LNCaP clone FGC (cell line): ENCODE data around the gene NRCAM.

Source experiments
- DNase-seq: peaks from one replicate; pipeline ENCODE4 v3.0.0-alpha.2; 2011; ENCODE audit warnings: low read depth
- H3K4me3 ChIP-seq: 2 replicates; pipeline ENCODE4 v1.5.1; 2011; ENCODE audit warnings: mild to moderate bottlenecking, low read depth, low read length, control low read depth
- TF ChIP-seq, protein P1 (sequence below): IDR thresholded peaks from 2 replicates; pipeline ENCODE4 v1.5.1; 2012; ENCODE audit warnings: mild to moderate bottlenecking; ENCODE audit not compliant: control insufficient read depth, insufficient read depth; ENCODE audit errors: extremely low read depth

Gene NRCAM

DNA sequence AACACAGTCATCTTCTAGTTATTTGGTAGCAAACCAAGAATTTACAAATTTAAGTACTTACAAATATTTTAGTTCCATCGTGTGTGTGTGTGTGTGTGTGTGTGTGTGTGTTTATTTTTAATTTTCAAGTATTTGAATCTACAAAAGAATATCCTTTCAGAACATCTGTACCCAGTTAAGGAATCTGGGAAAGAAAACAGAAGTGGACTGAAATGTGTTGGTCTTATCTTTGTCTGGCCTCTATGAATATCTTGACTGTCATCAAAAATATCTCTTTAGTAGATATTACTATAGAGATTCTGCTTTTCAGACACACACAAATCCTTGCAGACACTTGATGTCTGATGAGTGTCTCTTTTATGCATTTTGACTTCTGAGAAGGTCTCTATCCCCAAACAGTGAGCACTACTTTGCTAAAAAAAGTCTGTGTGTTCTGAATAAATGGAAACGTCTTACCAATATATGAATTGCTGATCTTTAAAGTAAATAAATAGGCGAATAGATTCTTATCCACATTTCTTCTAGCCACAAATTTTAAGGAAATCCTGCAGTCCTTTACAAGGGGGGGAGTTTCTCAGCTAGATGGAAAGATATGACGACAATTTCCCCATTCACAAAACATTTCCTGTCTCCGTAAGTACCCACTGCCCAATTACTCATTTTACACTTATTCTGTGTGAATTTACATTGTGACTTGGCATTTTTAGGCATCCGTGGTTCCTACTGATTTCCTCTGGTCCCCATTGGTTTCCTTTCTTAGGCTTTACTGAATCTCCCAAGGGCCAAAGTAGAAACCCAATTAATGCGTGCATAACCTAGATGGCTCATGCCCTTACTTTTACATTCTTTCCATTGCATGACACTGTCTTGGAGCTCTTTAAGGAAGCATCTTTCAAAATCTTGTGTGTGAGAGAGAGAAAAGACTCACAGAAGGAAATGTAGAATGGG lies 36.0 kb downstream of the NRCAM start:
- TF ChIP-seq, protein P1, sequence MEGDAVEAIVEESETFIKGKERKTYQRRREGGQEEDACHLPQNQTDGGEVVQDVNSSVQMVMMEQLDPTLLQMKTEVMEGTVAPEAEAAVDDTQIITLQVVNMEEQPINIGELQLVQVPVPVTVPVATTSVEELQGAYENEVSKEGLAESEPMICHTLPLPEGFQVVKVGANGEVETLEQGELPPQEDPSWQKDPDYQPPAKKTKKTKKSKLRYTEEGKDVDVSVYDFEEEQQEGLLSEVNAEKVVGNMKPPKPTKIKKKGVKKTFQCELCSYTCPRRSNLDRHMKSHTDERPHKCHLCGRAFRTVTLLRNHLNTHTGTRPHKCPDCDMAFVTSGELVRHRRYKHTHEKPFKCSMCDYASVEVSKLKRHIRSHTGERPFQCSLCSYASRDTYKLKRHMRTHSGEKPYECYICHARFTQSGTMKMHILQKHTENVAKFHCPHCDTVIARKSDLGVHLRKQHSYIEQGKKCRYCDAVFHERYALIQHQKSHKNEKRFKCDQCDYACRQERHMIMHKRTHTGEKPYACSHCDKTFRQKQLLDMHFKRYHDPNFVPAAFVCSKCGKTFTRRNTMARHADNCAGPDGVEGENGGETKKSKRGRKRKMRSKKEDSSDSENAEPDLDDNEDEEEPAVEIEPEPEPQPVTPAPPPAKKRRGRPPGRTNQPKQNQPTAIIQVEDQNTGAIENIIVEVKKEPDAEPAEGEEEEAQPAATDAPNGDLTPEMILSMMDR: no peak
- no peak for DNase-seq
- H3K4me3 ChIP-seq: no peak overlapping the region

DNA sequence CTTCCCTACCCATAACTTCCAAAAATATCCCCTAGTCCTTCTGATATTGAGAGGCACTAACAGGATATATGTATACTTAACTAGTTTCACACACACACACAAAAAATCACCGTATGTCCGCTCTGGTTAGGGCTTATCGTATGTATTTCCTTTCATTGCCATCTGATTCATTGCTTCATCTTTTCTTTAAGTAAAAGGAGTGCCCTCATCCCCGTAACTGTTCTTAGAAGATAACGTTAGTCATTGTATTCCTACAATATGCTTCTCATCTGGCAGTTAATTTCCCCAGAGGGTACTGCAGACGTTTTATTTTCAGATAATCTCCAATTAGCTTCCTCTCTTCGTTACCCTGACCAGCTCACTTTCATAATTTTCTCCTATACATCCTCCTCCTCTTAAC lies 37.3 kb downstream of the NRCAM start:
- TF ChIP-seq, protein P1: no peak
- no peak for DNase-seq
- no peak overlapping the region for H3K4me3 ChIP-seq

DNA sequence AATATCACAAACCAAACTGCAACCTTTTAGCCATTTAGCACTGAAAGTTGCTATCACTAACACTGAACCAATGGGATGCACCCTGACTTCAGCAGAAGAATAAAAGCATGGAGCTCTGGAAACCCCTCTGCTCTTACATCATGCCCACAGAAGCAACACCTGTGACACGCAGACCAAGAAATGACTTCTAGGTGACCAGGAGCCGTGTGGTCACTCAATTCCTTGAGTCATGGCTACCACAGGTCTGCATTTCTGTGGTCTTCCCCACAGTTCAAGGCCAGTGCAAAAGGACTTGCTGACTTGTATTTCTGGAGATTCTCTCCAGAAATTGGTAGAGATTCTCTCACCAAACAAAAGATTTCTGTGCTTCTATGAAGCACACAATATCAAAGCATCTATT lies 38.3 kb downstream of the NRCAM start:
- DNase-seq: no peak
- TF ChIP-seq, protein P1: no peak
- H3K4me3 ChIP-seq: no peak overlapping the region

DNA sequence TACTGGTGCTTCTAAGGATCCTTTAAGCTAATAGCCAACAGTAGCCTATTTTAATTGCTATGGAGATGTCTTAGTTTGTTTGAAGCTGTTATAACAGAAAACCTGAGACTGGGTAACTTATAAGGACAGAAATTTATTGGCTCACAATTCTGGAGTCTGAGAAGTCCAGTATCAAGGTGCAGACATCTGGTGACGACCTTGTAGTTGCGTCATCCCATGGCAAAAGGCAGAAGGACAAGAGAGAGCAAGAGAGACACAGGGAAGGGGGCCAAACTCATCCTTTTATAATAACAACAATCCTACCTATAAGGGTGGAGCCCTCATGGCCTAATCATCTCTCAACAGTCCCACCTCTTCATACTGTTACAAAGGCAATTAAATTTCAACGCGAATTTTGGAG lies 39.1 kb downstream of the NRCAM start:
- no peak for DNase-seq

DNA sequence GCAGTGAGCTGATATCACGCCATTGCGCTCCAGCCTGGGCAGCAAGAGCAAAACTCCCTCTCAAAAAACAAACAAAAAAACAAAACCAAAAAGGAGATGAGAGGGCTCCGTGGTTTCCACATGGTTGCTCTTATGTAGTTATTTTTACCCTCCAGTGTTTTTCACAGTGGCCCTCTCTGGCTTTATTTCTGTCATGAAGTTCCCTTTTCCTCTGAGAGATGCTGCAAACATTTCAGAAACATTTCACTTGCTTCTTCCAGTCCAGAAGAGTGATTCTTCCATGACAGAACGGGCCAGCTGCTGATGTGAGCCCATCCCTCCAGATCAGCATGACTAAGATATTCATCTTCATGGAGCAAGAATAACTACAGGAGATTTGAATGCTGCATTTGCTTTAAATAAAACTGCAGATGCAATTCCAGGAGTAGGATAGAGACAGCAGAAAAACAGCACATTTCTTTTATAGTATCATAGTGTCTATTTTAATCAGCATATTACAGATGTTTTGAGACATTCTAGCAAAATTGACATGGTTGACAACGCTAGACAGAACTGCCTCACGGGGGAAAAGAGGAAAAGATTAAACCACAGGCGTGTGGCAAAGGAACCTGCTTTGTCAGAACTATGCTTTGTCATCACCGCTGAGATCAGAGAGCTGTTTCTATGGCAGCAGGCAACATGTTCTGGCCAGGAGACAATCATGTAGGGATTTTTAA lies 40.3 kb downstream of the NRCAM start:
- no peak overlapping the region for H3K4me3 ChIP-seq
- TF ChIP-seq, protein P1: no peak
- DNase-seq: no peak

More for the DNA sequence above, 39.1 kb downstream of the NRCAM start:
- TF ChIP-seq, protein P1: no peak
- no peak overlapping the region for H3K4me3 ChIP-seq

DNA sequence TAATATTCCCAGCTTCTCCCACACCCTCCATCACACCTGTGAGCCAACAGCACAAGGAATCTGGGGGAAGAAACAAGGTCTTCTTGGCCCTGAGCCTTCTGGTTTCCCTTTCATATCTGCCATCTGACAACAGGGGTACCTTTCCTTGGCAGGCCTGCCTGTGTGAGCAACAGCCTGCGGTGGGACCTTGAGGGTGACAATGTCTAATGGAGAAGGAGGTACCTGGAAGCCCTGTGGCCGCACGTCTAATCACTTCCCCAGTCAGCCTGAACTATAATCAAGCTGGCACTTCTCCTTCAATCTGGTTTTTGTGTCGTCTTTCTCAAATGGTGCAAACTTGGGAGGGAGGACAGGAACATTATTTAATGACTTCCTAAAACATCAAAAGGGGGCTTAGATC lies 41.2 kb downstream of the NRCAM start:
- TF ChIP-seq, protein P1: no peak
- DNase-seq: no peak
- H3K4me3 ChIP-seq: no peak overlapping the region
